Karpas-422 (cell line): Measurements from ENCODE around the gene DNAJB6. TPM values are rescaled to one million over a fixed set of nuclear protein-coding genes. Genes with fewer than 3 reads are reported as not detected.

ENCODE experiments used
- DNase-seq: peaks from one replicate; pipeline ENCODE4 v3.0.0-alpha.2; 2015
- H2AFZ ChIP-seq: fragments of 200-600 bp; sonication (generic); 2 replicates; pipeline ENCODE4 v1.6.1; 2014; ENCODE audit warnings: antibody characterized with exemption, low read length, mixed read lengths
- H3K27ac ChIP-seq: fragments of 200-600 bp; sonication (generic); 2 replicates; pipeline ENCODE4 v1.5.1; 2014; ENCODE audit warnings: mild to moderate bottlenecking, low read length, moderate library complexity
- H3K27me3 ChIP-seq: fragments of 200-600 bp; sonication (generic); 2 replicates; pipeline ENCODE4 v1.6.1; 2014; ENCODE audit warnings: low read length, mixed read lengths
- H3K36me3 ChIP-seq: fragments of 200-600 bp; sonication (generic); 2 replicates; pipeline ENCODE4 v1.6.1; 2014; ENCODE audit warnings: low read length, mixed read lengths; ENCODE audit not compliant: insufficient read depth
- H3K4me1 ChIP-seq: fragments of 200-600 bp; sonication (generic); 2 replicates; pipeline ENCODE4 v1.6.1; 2014; ENCODE audit warnings: mild to moderate bottlenecking, low read length, mixed read lengths
- H3K4me2 ChIP-seq: fragments of 200-600 bp; sonication (generic); 2 replicates; pipeline ENCODE4 v1.6.1; 2014; ENCODE audit warnings: low read length, low read depth, mild to moderate bottlenecking; ENCODE audit not compliant: poor library complexity, severe bottlenecking
- H3K4me3 ChIP-seq: fragments of 200-600 bp; sonication (generic); 2 replicates; pipeline ENCODE4 v1.5.1; 2014; ENCODE audit warnings: mild to moderate bottlenecking, antibody characterized with exemption, low read length, mixed read lengths
- H3K79me2 ChIP-seq: fragments of 200-600 bp; sonication (generic); 2 replicates; pipeline ENCODE4 v1.6.1; 2014; ENCODE audit warnings: mild to moderate bottlenecking, low read length, mixed read lengths
- H3K9ac ChIP-seq: fragments of 200-600 bp; sonication (generic); 2 replicates; pipeline ENCODE4 v1.6.0; 2014; ENCODE audit warnings: low read length
- H3K9me2 ChIP-seq: fragments of 200-600 bp; sonication (generic), shearing (Covaris generic); replicated peaks from 2 replicates; pipeline ENCODE4 v1.6.0; 2014; ENCODE audit warnings: mild to moderate bottlenecking, low read length, moderate library complexity; ENCODE audit not compliant: insufficient read depth
- H3K9me3 ChIP-seq: fragments of 300-700, 200-600 bp; sonication (generic); 2 replicates; pipeline ENCODE4 v1.6.1; 2014; ENCODE audit warnings: low read length, mixed read lengths
- H4K20me1 ChIP-seq: fragments of 200-600 bp; sonication (generic); 2 replicates; pipeline ENCODE4 v1.6.1; 2014; ENCODE audit warnings: mild to moderate bottlenecking, antibody characterized with exemption, low read length, low read depth; ENCODE audit not compliant: insufficient read depth
- total RNA-seq: library from RNA; depleted of rRNA; stranded (reverse); fragments of >200 nt; shearing (Covaris generic); gene quantifications from 2 replicates; pipeline ENCODE4 v1.2.3, GENCODE V29; 2014; ENCODE audit warnings: low replicate concordance

DNAJB6 gene
- total RNA-seq, 1 experiment from 2014 or later = 54.5 TPM

GRCh38 chr7:157375410-157375809 is 38.6 kb downstream of the DNAJB6 start:
- no peak for DNase-seq
- peaks cover 98% of the 10 kb centered on the region for H3K79me2 ChIP-seq

DNA sequence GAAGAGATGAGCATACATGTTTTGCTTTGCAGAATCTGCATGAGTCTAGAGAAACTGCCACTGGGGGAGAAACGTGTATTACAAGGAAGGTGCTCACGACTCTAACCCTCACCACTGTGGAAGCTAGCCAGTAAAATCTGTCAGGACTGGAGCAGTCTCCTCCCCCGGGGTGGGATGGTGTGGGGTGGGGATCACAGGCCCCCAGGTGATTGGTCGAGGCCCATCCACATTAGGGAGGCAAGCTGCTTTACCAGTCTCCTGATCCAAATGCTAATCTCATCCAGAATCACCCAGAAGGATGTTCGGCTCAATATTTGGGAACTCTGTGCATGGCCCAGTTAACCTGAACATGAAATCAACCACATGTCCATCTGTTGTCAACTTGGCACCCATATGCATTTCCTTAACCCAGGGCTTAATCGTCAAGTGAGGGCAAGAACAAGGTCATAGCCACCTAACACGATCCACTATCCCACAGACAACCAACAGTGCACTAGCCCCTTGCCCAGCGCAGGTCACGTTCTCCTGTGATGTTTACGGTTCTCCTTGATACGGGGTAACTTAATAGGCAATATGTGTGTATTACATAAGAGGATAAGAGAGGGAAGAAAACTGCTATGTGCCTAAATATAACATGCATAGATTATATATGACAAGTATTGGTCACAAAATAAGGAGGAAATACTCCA is 40.8 kb downstream of the DNAJB6 start:
- Histone ChIP-seq H3K4me2 (no peak overlapping the region), H3K27me3 (no peaks in the 10 kb centered on the region), H4K20me1 (peaks cover 5% of the 10 kb centered on the region; the same call in 1 of the 2 replicates), H3K9ac (no peak overlapping the region), H3K9me2 (no peaks in the 10 kb centered on the region), H3K9me3 (no peaks in the 10 kb centered on the region), H3K27ac (no peak overlapping the region), H2AFZ (no peak overlapping the region), H3K4me1 (no peaks in the 10 kb centered on the region), H3K4me3 (no peak overlapping the region), H3K79me2 (peaks cover 95% of the 10 kb centered on the region), H3K36me3 (no peaks in the 10 kb centered on the region)
- DNase-seq = no peak

More at GRCh38 chr7:157375410-157375809, 38.6 kb downstream of the DNAJB6 start:
- no peaks in the 10 kb centered on the region for H3K9me3 ChIP-seq
- no peak overlapping the region for H3K9ac ChIP-seq
- no peaks in the 10 kb centered on the region for H3K9me2 ChIP-seq
- no peak overlapping the region for H3K4me3 ChIP-seq
- no peak overlapping the region for H3K4me2 ChIP-seq
- no peak overlapping the region for H2AFZ ChIP-seq
- peaks cover 17% of the 10 kb centered on the region; the same call in 1 of the 2 replicates for H3K36me3 ChIP-seq
- no peaks in the 10 kb centered on the region for H3K27me3 ChIP-seq
- peaks cover 10% of the 10 kb centered on the region for H4K20me1 ChIP-seq
- H3K4me1 ChIP-seq = no peaks in the 10 kb centered on the region
- no peak overlapping the region for H3K27ac ChIP-seq

- H2AFZ ChIP-seq = no peak overlapping the region
- H4K20me1 ChIP-seq = peaks cover 5% of the 10 kb centered on the region; the same call in 1 of the 2 replicates
- H3K79me2 ChIP-seq = peaks cover 88% of the 10 kb centered on the region
- no peaks in the 10 kb centered on the region for H3K9me3 ChIP-seq
- no peak for DNase-seq
- no peak overlapping the region for H3K4me3 ChIP-seq
- no peaks in the 10 kb centered on the region for H3K27me3 ChIP-seq
- H3K9me2 ChIP-seq = no peaks in the 10 kb centered on the region
- no peak overlapping the region for H3K27ac ChIP-seq
- no peaks in the 10 kb centered on the region for H3K4me1 ChIP-seq
- no peaks in the 10 kb centered on the region for H3K36me3 ChIP-seq
- no peak overlapping the region for H3K4me2 ChIP-seq
- H3K9ac ChIP-seq = no peak overlapping the region
Measured at GRCh38 chr7:157378390-157378789, 41.6 kb downstream of the DNAJB6 start.

DNA sequence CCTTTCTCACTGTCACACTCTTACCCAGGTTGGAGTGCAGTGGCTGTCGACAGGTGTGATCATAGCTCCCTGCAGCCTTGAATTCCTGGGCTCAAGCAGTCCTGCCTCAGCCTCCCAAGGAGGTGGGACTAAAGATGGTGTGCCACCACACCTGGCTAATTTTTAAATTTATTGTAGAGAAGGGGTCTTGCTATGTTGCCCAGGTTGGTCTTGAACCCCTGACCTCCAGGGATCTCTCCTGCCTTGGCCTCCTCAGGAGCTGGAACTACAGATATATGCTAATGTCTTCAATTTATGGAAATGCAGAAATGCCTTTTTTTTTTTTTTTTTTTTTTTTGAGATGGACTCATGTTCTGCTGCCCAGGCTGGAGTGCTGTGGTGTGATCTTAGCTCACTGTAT is 42.7 kb downstream of the DNAJB6 start:
- Histone ChIP-seq H3K4me2 (no peak overlapping the region), H3K27me3 (no peaks in the 10 kb centered on the region), H3K79me2 (peaks cover 77% of the 10 kb centered on the region), H3K9ac (no peak overlapping the region), H3K9me2 (no peaks in the 10 kb centered on the region), H3K36me3 (no peaks in the 10 kb centered on the region), H3K4me3 (no peak overlapping the region), H4K20me1 (peaks cover 5% of the 10 kb centered on the region; the same call in 1 of the 2 replicates), H2AFZ (no peak overlapping the region), H3K9me3 (no peaks in the 10 kb centered on the region), H3K27ac (no peak overlapping the region), H3K4me1 (no peaks in the 10 kb centered on the region)
- no peak for DNase-seq

DNA sequence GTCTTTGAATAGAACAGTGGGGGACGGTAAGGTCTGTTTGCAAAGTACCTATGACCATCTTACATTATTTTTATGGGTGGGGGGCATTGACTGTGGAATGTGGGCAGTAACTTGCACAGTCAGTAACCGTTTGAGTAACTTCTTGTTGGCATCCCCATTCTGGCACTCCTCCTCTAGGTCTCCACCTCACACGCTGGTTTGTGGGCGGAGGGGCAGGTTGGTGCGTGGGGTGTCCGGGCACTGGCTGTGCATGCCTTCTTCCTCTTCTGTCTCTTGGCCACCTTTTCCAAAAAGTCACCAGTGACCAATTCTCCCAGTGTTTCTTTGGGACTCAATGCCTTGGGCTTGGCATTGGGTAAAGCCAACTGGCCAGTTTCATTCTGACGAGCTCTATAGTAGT is 43.6 kb downstream of the DNAJB6 start:
- H2AFZ ChIP-seq = no peak overlapping the region
- no peak overlapping the region for H3K27ac ChIP-seq
- H3K9me3 ChIP-seq = no peaks in the 10 kb centered on the region
- H4K20me1 ChIP-seq = peaks cover 5% of the 10 kb centered on the region; the same call in 1 of the 2 replicates
- no peaks in the 10 kb centered on the region for H3K36me3 ChIP-seq
- peaks cover 68% of the 10 kb centered on the region for H3K79me2 ChIP-seq
- H3K4me3 ChIP-seq = no peak overlapping the region
- H3K9me2 ChIP-seq = no peaks in the 10 kb centered on the region
- no peaks in the 10 kb centered on the region for H3K27me3 ChIP-seq
- no peaks in the 10 kb centered on the region for H3K4me1 ChIP-seq
- H3K9ac ChIP-seq = no peak overlapping the region
- H3K4me2 ChIP-seq = no peak overlapping the region
- no peak for DNase-seq

DNA sequence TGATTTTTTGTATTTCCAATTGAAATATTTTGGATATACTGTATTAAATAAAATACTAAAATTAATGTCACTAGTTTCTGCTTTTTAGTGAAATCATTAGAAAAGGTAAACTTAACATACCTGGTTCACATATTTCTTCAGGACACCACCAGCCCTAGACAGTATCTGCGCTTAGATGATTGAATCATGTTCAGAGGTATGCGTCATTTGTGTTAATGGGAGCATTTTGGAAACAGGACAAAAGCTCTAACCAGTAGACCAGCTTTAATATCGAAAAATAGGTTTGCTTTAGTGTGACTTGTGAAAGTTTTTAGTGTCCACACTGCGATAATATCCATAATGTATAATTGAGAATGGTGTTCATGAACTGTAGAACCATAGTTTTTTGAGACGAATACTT is 47.1 kb downstream of the DNAJB6 start:
- H3K4me1 ChIP-seq = peaks cover 10% of the 10 kb centered on the region
- peaks cover 5% of the 10 kb centered on the region; the same call in 1 of the 2 replicates for H4K20me1 ChIP-seq
- H3K4me3 ChIP-seq = no peak overlapping the region
- H3K9me3 ChIP-seq = no peaks in the 10 kb centered on the region
- no peak overlapping the region for H2AFZ ChIP-seq
- H3K79me2 ChIP-seq = peaks cover 48% of the 10 kb centered on the region
- DNase-seq = no peak
- no peak overlapping the region for H3K9ac ChIP-seq
- no peaks in the 10 kb centered on the region for H3K9me2 ChIP-seq
- no peak overlapping the region for H3K4me2 ChIP-seq
- no peak overlapping the region for H3K27ac ChIP-seq
- H3K27me3 ChIP-seq = no peaks in the 10 kb centered on the region
- H3K36me3 ChIP-seq = peaks cover 3% of the 10 kb centered on the region; the same call in 1 of the 2 replicates

- DNase-seq = no peak
- H3K9me3 ChIP-seq = no peaks in the 10 kb centered on the region
- no peak overlapping the region for H3K4me2 ChIP-seq
- peaks cover 10% of the 10 kb centered on the region for H3K4me1 ChIP-seq
- H3K79me2 ChIP-seq = peaks cover 48% of the 10 kb centered on the region
- H3K4me3 ChIP-seq = no peak overlapping the region
- no peak overlapping the region for H2AFZ ChIP-seq
- no peaks in the 10 kb centered on the region for H3K9me2 ChIP-seq
- H3K9ac ChIP-seq = no peak overlapping the region
- H3K36me3 ChIP-seq = peaks cover 6% of the 10 kb centered on the region; the same call in 1 of the 2 replicates
- no peaks in the 10 kb centered on the region for H3K27me3 ChIP-seq
- H4K20me1 ChIP-seq = peaks cover 2% of the 10 kb centered on the region; the same call in 1 of the 2 replicates
- H3K27ac ChIP-seq = no peak overlapping the region
Measured at GRCh38 chr7:157384301-157384700, 47.5 kb downstream of the DNAJB6 start.

GRCh38 chr7:157386979-157387800 is 50.4 kb downstream of the DNAJB6 start:
- H3K4me1 ChIP-seq = peaks cover 10% of the 10 kb centered on the region
- no peaks in the 10 kb centered on the region for H3K27me3 ChIP-seq
- no peak overlapping the region for H3K27ac ChIP-seq
- peak overlapping the region; percentile 45; the same call in 1 of the 2 replicates for H3K4me3 ChIP-seq
- peak overlapping the region; percentile 64 for H3K4me2 ChIP-seq
- no peaks in the 10 kb centered on the region for H3K9me3 ChIP-seq
- no peaks in the 10 kb centered on the region for H3K9me2 ChIP-seq
- peaks cover 42% of the 10 kb centered on the region for H3K79me2 ChIP-seq
- H3K36me3 ChIP-seq = peaks cover 10% of the 10 kb centered on the region; the same call in 1 of the 2 replicates
- peak; percentile 95 for DNase-seq
- peak overlapping the region; percentile 55 for H3K9ac ChIP-seq
- peak overlapping the region; percentile 84; the same call in 1 of the 2 replicates for H2AFZ ChIP-seq
- H4K20me1 ChIP-seq = no peaks in the 10 kb centered on the region
